SKM-1 (cell line): ENCODE data around the gene CCR6.

ENCODE experiments used
- DNase-seq: peaks from one replicate; lab custom pipeline; 2025; ENCODE audit not compliant: unreplicated experiment; lab: John Stamatoyannopoulos, UW

The CCR6 gene

DNA sequence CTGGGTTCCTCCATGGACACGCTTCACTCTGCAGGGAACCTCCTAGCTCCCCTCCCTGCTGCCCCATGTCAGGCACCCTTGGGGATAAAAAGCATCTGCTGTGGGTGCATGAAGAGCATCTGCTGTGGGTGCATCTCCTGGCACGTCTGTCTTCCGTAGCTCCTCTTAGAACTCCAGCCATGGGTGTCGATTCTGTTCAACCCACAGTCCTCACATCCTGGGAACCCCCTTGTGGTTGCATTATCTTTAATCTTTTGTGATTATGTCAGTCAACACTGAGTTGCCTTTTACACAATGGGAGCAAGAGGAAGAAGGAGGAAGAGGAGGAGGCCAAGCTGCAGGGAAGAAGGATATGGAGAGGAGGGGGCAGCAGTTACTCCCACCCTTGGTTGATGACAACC is 24.1 kb upstream of the CCR6 start:
- DNase-seq: no peak

- DNase-seq: no peak
Observed at GRCh38 chr6:167099707-167100106, 23.2 kb upstream of the CCR6 start.

- no peak for DNase-seq
Observed at GRCh38 chr6:167100241-167100674, 22.6 kb upstream of the CCR6 start.

DNA sequence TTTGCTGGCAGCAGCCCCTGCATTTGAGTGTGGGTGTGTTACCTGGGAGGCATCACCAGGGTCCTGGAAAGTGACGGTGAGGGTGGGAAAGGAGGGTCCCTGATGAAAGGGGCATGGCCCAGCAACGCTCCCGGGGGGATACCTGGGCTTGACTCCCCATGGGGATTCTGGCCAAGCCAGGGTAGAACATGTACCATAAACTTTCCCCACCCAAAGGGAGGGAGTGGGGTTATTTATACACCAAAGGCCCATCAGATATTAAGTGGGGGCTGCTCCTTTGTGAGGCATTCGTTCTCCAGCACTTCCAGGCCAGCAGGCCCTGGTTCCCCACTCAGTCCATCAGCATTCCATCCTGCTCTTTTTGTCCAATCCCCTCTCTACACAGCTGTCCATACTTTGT is 20.6 kb upstream of the CCR6 start:
- no peak for DNase-seq

DNA sequence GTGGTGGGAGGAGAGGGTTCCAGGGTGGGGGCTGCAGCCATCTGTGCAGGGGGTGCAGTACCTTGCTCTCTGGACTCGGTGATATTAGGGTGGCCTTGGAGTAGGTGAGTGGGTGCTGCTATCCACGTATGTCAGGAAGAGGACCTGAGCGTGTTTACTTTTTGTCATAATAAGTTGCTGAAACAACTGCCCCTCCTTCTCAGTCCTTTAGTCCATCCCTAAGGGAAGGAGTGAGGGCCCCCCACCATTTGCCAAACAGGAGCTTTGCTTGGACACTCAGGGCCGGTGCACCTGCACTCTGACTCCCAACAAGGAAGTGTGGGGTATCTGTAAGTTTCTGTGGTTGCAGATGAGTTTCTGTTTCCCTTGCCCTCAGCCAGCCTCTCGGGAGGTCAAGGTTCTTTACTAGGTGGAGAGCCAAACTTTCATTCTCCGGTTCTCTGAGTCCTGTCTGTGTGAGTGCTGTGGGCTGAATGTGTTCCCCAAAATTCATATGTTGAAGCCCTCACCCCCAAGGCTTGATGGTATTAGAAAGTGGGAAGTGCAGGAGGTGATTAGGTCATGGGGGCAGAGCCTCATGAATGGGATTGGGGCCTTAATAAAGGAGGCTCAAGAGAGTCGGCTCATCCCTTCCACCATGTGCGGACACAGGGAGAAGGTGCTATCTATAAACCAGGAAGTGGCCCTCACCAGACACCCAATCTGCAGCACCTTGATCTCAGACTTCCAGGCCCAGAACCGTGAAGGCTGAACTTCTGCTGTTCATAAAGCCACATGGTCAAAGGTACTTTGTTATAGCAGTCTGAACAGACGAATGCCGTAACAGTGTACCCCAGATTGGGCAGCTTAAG is 19.6 kb upstream of the CCR6 start:
- DNase-seq: no peak

DNA sequence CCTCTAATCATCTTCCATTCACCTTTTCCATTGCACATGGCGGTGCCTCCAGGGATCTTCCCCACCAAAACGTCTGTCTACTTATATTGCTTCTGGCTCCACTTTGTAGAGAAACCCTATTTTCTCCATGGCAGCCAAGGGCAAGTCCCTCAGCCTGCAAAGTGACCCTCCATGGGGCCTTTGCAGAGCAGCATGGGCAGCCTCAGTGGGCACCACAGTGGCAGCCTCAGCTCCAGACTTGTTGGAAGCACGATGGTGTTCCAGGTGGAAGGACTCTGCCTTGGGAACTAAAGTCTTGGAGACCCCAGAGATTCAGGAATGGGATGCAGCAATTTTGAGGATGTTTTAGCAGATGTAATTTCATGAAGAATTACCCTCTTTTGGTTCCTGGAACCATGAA is 18.5 kb upstream of the CCR6 start:
- no peak for DNase-seq

GRCh38 chr6:167105060-167105459 is 17.8 kb upstream of the CCR6 start:
- DNase-seq: no peak

GRCh38 chr6:167106406-167106805 is 16.5 kb upstream of the CCR6 start:
- no peak for DNase-seq

- no peak for DNase-seq
Observed at GRCh38 chr6:167107787-167108186, 15.1 kb upstream of the CCR6 start.

- DNase-seq: no peak
Observed at GRCh38 chr6:167108278-167108677, 14.6 kb upstream of the CCR6 start.

GRCh38 chr6:167109651-167110050 is 13.2 kb upstream of the CCR6 start:
- DNase-seq: no peak

DNA sequence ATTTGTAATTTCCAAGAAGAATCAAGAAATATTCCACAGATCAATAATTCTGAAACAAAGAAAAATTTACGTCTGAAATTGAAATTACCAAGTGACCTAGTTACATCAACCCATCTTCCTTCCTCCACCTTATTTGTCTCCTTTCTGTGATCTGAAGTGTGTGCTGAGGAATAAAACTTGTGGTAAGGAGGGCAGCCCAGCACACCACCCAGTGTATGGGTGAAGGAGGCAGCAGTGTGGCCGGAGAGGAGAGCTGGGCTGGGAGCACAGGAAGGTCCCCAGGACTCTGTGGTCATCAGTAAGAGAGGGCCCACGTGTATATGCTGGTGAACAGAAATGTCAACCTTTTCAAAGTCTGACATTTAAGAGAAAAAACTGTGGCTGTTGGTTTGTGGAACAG is 11.3 kb upstream of the CCR6 start:
- DNase-seq: no peak

- DNase-seq: no peak
Observed at GRCh38 chr6:167112421-167112820, 10.5 kb upstream of the CCR6 start.

DNA sequence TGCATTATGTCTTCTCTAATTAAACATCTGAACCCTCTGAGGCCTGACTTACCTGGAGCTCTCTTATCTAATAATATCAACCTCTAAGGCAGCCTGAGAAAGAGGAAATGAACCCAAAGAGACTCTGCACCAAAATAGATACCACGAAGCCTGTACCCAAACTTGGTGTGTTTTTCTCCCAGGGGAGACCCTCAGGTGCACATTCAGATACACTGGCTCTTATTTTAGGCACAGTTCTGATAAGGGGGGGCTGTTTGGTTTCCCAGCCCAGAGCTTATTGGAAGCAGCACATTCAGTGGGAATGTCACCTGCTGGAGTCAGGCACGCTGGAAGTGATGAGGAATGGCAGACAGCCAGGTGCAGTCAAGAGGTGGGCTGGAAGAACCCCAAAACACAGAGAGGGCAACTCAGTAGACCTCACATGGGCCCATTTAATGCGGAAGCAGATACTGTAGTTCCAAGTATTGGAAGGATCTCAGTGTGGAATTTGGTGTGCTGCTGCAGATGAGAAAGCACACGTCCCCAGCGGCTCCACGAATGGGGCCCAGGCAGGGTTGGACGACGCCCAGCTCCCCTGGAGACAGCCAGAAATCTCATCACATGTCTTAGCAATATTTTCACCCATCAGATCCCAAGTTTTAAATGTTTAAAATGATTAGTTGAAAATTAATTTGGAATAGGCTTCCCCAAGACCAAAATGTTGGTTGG is 9.7 kb upstream of the CCR6 start:
- no peak for DNase-seq

DNA sequence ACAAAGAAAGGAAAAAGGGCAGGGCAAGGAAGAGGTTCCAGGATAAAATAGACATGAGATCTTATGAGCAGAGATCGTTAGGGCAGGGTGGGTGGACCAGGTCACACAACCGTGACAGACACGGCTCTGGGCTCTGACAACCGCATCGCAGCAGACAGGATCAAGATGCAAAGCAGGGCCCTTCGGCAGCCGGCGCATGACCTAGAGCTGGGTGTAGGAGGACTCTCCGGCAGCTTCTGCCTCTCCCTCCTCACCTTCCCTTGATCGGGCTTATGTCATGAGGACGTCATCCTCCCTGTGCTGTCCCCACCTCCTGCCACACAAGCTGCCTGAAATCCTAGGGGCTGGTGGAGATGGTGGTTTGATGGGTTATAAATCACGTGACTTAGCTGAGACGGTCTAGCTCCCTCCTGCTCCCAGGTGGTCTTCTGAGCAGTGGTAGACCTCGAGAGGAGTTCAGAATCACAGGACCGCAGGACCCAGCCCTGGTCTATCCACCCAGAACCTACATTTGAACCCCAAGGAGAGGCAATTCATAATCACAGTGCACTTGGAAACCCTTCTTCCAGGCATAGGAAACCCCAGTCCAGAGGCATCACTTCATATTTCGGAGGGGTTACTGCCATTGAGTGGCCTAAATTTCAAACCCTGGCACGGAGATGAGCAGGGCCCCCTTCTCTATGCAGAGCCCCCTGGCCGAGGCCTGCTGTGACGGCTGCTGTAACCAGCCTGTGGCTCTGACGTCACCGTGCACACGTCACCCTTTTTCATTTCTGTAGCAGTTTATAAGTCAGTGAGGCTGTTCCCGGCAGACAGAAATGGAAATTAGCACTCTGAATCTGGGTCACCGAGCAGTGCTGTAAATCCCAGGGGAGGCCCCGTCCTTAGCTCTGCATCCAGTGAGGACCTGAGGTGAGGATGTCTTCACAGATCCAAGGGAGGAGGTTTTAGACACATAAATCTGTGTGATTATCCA is 8.7 kb upstream of the CCR6 start:
- DNase-seq: no peak

DNA sequence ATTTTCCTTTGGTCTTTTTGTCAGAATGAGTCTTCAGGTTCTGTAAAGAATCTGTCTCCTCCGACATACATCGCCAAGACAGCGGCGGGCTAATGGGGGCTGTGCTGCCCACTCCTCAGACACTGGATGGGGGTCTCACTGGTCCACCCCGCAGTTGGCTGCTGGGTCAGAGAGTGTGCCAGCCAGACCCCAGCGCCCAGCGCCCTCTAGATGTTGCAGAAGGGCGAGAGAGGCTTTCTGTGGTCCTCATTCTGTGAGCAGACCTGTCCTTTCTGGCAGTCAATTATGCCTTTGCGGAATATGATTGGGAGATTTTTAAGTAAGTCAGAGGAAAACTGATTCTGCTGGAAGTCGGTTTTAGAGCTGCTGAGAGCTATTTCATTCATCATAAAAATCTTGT is 7.8 kb upstream of the CCR6 start:
- DNase-seq: no peak

DNA sequence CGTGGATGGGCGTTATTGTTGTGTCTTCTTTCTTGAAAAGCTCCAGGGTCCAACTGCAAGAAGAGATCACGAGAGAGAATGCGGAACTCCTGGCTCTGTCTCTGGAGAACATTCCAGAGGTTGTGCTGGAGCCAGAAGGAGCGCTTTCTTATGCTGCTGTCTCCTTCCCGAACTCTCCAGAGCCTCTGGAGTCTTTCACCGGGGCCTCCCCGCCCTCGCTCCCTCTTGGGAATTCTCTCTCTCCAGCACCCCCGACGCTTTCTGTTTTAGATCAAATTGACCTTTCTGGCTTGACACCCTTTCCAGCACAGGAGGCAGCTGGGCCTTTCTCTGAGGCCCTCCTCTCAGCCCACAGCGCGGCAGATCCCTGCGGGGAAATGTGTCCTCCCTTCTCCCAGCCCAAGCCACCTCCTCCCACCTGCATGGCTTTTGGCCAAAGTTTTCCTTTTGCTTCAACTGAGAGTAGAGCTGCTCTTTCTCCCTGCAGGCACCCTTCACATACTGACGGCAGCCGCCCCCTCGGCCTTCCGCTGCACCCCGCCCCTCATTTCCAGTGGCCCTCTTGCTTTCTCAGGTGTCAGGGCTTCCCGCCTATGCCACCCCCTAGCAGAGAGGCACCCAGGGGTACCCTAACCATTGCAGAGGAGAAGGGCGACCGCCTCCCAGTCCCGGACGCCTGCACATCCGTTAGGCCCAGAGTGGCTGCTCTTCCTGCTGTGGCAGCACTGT is 6.6 kb upstream of the CCR6 start:
- DNase-seq: no peak

- DNase-seq: no peak
Observed at GRCh38 chr6:167116838-167117228, 6.1 kb upstream of the CCR6 start.

DNA sequence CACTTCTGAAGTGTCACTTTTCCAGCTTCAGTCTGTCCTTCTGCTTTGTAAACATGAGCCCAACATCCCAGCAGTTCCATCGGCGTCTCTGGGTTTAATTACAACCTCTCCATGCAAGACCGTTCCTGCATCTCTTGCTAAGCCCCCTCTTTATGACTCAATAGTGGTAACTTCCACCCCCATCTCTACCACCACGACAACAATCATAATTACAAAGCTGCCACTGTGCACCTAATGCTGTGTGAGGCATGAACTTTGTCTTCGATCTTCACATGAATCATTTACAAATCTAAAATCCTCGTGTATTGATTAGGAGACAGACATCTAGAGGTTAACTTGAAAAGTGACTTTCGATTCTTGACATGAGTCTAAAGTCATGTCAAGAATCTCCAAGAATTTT is 4.9 kb upstream of the CCR6 start:
- no peak for DNase-seq

DNA sequence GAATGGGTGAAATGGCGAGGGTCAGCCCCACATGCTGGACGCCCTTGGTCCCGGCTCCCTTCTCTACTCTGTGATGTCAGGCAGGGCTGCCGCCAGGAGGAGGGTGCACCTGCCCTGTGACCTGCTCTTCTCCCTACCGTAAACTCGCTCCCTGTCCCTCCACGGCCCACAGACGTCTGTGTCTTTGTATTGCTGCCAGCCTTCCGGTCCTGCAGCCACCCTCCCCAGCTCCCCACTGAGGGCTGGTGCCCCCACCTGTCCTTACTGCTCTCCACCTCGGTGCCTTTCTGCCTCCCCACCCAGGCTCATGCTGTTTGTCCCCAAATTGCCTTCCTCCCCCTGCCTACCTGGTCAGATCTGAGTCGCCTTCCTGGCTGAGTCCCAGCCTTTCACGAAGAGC is 4.1 kb upstream of the CCR6 start:
- DNase-seq: no peak
